Left cardiac atrium (tissue), 4 donors: Measurements from ENCODE around the gene CAV2. TPM values are rescaled to one million over a fixed set of nuclear protein-coding genes. Genes with fewer than 3 reads are reported as not detected.
A peak's percentile ranks its signal among the peaks of the same experiment; 100 is the strongest.

Source experiments
- ATAC-seq, 2 donors: fragments of 200-7000 bp; cut with Tn5 transposase; one replicate each; pipeline ENCODE4 v1.9.1; 2020; ENCODE audit warnings: mild to moderate bottlenecking in 2 of 2, moderate library complexity in 2 of 2
- DNase-seq: peaks from one replicate; pipeline ENCODE4 v3.0.0-alpha.2; 2020
- intact Hi-C, 2 donors: fragments of 100-400 bp; cut with DNase I; formaldehyde crosslinking; loops; one replicate each; pipeline versions ENCODE4 v1.14.1 to v1.15.1; 2022 to 2023
- total RNA-seq, 2 donors: library from RNA; stranded (reverse); fragmentation: NEBNext Ultra II Directional; extraction: Animal tissue kit (Norgen Biotek cat#: 25700); gene quantifications; one replicate each; pipeline ENCODE4 v1.2.1, GENCODE V29; 2021
- donor health status: DM: no; HTN: yes; CAD: no.
- donor health status: DM: no; HTN: yes; CAD: no; lungs with severe emphysema.
- donor health status: DM: yes; HTN: yes; CAD: no.
- donor health status: Dilated cardiomyopathy.

Gene CAV2
- total RNA-seq, 2 donors from 2014 or later, result 167 to 244 TPM

- no peak for ATAC-seq
- DNase-seq, result no peak
- intact Hi-C loops, result no loop called here
These were observed 35.9 kb downstream of the CAV2 start for GRCh38 chr7:116535416-116535815.

DNA sequence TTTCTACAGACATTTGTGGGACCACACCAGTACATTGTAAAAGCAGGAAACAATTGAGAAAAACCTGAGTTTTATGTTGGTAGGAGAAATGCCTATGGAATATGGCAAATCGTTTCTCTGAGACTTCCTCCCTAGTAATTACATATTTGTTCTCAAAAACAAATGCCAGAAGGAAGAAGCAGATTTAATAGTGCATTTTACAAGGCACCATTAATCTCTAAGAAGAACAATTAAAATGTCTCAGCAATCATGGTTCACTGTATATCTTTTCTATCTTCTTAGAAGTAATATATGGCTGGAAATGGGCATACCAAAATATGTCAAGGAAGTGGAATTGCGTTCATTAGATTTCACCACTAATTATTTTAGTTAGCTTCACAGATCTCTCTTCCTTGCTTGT is 38.6 kb downstream of the CAV2 start:
- ATAC-seq, result no peak
- no peak for DNase-seq
- intact Hi-C loops, result no loop called here

DNA sequence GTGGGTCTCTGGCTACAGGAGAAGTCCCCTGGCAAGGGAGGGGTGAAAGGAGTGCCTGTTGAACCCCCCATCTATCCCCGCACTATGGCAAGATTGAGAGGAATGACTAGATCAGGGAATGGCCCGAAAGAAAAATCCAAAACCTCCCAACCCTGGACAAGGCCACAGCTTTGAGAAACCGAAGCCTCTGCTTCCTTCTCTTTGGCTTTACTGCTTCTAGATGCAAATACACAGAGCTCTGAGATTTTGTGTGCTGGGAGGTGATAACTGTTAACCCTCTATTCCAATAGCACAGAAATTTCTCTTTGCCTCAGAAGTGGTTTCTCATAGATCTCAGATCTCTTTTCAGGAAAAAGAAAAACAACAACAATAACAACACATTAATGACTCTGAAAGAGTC is 40.3 kb downstream of the CAV2 start:
- DNase-seq (no peak), ATAC-seq (no peak)
- intact Hi-C loops, result no loop called here

DNA sequence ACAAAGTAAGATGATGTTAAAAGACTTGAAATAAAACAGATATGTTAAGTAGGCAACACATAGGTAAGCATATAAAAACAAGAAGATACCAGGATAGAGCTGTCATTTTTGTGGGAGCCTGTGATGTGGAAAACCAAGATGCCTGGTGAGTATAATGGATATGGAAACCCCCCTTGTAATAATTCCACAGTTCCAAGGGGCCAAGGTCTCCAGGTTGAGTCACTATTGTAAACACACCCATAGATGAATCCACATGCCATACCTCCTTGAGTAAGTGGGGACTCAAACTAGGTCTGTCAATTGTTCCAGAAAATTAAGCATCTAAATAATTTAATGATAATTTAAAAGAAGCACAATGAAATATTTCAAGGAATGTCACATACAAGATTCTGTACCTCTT is 41.2 kb downstream of the CAV2 start:
- intact Hi-C loops, result no loop called here
- DNase-seq, result no peak
- ATAC-seq, result no peak

GRCh38 chr7:116541951-116542350 is 42.4 kb downstream of the CAV2 start:
- intact Hi-C loops, result no loop called here
- no peak for DNase-seq
- ATAC-seq, result no peak

DNA sequence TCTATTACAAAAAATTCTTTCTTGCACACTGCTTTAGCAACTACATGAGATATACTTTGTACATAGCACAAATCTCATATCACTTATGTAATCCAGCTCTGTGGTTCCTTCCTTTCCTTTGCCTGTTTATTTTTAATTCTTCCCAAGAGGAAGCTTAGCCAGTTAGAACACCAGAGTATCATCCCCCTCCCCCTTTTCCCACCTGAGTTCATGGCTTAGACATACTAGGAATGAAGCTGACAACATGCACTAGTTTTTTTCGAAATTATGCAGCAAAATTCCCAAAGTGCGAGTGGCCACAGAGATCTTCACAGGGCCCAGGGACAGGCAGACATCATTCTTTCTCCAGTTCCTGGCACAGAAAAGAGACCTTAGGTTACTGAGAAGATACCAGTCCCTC is 43.1 kb downstream of the CAV2 start:
- DNase-seq (no peak), ATAC-seq (no peak)
- intact Hi-C loops, result no loop called here

- intact Hi-C loops, result no loop called here
- no peak for DNase-seq
- no peak for ATAC-seq
These were observed 44.1 kb downstream of the CAV2 start for GRCh38 chr7:116543664-116544063.

DNA sequence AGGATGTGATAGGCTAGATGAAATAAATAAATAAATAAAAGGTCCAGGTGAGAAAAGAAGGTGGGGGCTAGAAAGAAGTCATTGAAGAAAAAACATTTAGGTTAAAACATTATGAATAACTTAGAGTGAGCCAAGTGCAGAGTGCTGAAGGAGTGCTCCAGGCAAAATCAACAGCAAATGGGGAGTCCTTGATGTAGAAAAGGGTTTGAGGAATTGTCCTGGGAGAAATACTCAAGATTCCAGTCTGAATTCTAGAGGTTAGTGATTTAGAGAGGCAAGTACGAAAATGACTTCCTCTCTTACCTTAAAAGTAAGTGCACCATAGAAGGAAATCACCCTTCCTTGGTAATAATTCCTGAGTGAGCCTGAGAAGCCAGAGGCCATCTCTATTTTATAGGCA is 44.9 kb downstream of the CAV2 start:
- ATAC-seq (no peak), DNase-seq (no peak)
- intact Hi-C loops, result no loop called here

GRCh38 chr7:116545411-116545993 is 46.0 kb downstream of the CAV2 start:
- DNase-seq (no peak), ATAC-seq (no peak)
- intact Hi-C loops, result no loop called here

DNA sequence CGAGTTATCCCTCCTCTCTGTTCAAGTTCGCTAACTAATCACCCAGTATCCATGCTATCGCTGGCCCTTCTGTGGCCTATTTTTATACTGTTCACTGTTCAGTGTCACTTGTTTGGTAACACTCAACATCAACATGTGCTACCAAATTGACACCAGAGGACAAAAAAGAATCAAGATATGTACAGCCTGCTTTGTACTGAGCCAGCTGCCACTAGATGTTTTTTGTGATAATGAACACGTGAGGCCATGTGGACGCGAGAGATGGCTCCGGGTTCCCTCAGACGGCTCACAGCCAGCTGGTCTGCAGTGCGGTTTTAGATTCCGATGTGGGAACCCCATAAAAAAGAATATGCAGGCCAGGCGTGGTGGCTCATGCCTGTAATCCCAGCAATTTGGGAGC is 46.5 kb downstream of the CAV2 start:
- DNase-seq, result peak; percentile 29
- peak; percentile 77 to 87 for ATAC-seq
- intact Hi-C loops, result no loop called here

DNA sequence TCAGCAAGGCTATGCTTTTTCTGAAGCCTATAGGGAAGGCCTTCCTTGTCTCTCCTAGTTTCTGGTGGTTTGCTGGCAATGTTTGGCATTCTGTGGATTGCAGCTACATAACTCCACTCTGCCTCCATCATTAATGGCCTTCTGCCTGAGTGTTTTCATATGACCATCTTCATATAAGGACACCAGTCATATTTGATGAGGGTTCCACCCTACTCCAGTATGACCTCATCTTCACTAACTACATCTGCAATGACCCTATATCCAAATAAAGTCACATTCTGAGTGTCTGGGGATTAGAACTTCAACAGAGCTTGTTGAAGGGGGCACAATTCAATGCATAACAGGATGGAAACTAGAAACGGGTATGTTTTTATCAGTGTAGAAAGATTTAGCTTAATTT is 47.4 kb downstream of the CAV2 start:
- ATAC-seq (peak in 1 of 2 donors; percentile 14), DNase-seq (no peak)
- intact Hi-C loops, result no loop called here

GRCh38 chr7:116547347-116547746 is 47.8 kb downstream of the CAV2 start:
- ATAC-seq (peak in 1 of 2 donors; percentile 10), DNase-seq (no peak)
- intact Hi-C loops, result no loop called here

GRCh38 chr7:116548506-116548905 is 49.0 kb downstream of the CAV2 start:
- intact Hi-C loops, result no loop called here
- ATAC-seq, result no peak
- no peak for DNase-seq

- ATAC-seq (no peak), DNase-seq (no peak)
- intact Hi-C loops, result no loop called here
These were observed 49.8 kb downstream of the CAV2 start for GRCh38 chr7:116549370-116549769.

DNA sequence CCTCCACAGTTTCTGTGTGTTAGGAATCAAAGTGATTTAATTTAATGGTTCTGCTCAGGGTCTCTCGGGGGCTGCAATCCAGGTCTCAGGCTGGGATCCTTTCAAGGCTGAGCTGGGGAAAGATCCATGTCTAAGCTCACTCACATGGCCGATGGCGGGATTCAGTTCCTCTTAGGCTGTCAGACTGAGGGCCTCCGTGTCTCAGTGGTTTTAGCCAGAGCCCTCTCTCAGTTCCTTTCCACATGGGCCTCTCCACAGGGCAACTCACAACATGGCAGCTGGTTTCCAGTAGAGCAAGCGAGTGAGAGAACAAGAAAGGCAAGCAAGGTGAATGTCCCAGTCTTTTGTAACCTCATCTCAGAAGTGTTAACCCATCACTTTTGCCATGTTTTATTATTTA is 52.2 kb downstream of the CAV2 start:
- intact Hi-C loops, result no loop called here
- ATAC-seq (no peak), DNase-seq (no peak)

GRCh38 chr7:116552602-116553001 is 53.1 kb downstream of the CAV2 start:
- DNase-seq, result no peak
- ATAC-seq, result no peak
- intact Hi-C loops, result no loop called here

DNA sequence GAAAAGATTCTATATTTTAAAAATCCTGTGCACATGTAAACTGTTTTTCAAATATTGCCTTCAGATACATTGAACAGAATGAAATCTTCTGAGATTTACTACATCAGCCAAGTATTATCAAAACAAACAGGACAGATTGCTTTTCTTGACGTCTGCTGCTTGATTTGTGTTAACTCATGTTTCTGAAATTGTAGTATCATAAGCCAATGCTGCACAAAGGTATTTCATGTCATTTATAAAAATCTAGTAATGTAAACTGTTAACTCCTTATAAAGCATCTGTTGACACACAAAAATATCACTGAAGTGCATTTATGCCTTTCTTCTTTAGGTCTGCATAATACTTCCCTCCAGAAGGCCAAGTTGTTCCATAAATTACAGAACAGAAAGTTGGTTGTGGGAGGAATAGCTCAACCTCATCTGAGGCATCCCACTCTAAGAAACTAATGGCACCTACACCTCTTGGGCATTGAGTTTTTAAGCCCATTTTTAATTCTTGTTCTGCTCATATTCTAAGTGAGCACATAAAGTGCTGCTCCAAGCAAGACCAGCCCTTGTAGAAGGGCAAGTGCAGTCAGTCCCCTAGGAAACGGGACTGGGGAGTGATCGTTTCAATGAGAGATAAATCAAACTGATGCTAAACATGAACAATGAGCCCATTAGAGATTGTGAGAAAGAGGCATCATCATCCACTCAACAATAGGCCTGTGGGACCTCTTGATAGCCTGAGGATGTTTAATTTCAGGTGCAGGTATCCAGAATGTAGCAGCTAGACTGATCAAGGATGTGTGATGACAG is 53.8 kb downstream of the CAV2 start:
- DNase-seq (no peak), ATAC-seq (no peak)
- intact Hi-C loops, result no loop called here

GRCh38 chr7:116554436-116554835 is 54.9 kb downstream of the CAV2 start:
- DNase-seq, result peak; percentile 57
- no peak for ATAC-seq
- intact Hi-C loops, result no loop called here

DNA sequence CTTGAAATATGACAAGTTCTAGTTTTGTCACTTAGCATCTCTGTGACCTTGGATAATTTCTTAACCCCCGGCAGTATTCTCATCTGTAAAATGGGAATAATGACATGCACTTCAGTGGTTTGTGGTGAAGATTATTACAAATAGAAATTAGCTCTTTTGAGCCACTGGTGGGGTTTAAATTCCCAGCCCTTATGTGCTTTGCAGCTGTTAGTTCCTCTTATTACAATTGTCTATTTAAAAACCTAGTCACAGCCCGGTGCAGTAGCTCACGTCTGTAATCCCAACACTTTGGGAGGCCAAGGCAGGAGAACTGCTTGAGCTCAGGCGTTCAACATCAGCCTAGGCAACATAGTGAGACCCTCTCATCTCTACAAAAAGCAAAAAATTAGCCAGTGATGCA is 55.4 kb downstream of the CAV2 start:
- DNase-seq (no peak), ATAC-seq (no peak)
- intact Hi-C loops, result no loop called here

DNA sequence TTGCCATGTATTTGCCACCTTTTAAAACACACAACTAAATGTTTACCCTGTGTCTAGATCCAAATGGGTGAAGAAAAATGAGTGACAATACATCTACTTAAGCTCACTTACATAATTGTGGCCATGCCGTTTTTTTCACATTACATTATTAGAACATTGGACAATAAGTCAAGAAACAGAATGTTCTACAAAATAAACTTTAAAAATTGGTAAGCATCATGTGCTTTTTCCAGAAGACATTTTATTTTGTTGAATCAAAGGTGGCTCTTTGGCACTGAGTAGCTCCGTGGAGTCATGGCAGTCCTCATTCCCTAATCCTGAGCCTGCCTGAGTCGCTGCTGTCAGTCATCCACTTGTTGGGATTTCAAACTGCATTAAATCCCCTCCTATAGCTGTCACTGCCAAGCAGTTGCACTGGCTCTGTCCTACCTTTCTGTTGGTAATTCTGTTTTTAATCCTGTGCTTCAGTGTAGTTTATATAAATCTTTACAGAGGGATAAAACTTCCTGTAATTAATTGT is 57.6 kb downstream of the CAV2 start:
- intact Hi-C loops, result no loop called here
- ATAC-seq, result no peak
- no peak for DNase-seq

- intact Hi-C loops, result no loop called here
- ATAC-seq (no peak), DNase-seq (no peak)
These were observed 58.4 kb downstream of the CAV2 start for GRCh38 chr7:116557901-116558300.
